ENCODE data around the gene CACNG6. TPM values are rescaled to one million over a fixed set of nuclear protein-coding genes. Genes with fewer than 3 reads are reported as not detected.

Gene CACNG6
- total RNA-seq, 1 experiment from 2014 or later, result 1.0 TPM

- DNase-seq (ENCODE audit: low read depth), result no peak
Measured at GRCh38 chr19:54041969-54042606, 50.7 kb downstream of the CACNG6 start.

- no peak for DNase-seq (ENCODE audit: low read depth)
Measured at GRCh38 chr19:54042989-54043388, 51.6 kb downstream of the CACNG6 start.

- DNase-seq (ENCODE audit: low read depth), result no peak
Measured at GRCh38 chr19:54045771-54046170, 54.3 kb downstream of the CACNG6 start.

- no peak for DNase-seq (ENCODE audit: low read depth)
Measured at GRCh38 chr19:54047616-54048015, 56.2 kb downstream of the CACNG6 start.

Other genes starting within 250 kb of the CACNG6 start
- gene NLRP12, start 167.3 kb upstream of the CACNG6 start, total RNA-seq (2014; rRNA removed; shearing (Covaris generic)), result not detected in 2 replicates
- 11.2 and 19.0 TPM in 2 replicates for gene MYADM, start 123.8 kb upstream of the CACNG6 start, total RNA-seq (2014; rRNA removed; shearing (Covaris generic))
- not detected in 2 replicates for gene PRKCG, start 109.4 kb upstream of the CACNG6 start, total RNA-seq (2014; rRNA removed; shearing (Covaris generic))
- 0.29 and 0.54 TPM in 2 replicates for gene CACNG7, start 82.4 kb upstream of the CACNG6 start, total RNA-seq (2014; rRNA removed; shearing (Covaris generic))
- 0.48 and 2.9 TPM in 2 replicates for gene CACNG8, start 28.7 kb upstream of the CACNG6 start, total RNA-seq (2014; rRNA removed; shearing (Covaris generic))
- gene VSTM1, start 72.3 kb downstream of the CACNG6 start, total RNA-seq (2014; rRNA removed; shearing (Covaris generic)), result not detected in 2 replicates
- gene TARM1, start 89.7 kb downstream of the CACNG6 start, total RNA-seq (2014; rRNA removed; shearing (Covaris generic)), result not detected in 2 replicates
- 0.27 and 0.74 TPM in 2 replicates for gene OSCAR, start 109.2 kb downstream of the CACNG6 start, total RNA-seq (2014; rRNA removed; shearing (Covaris generic))
- gene NDUFA3, start 111.2 kb downstream of the CACNG6 start, total RNA-seq (2014; rRNA removed; shearing (Covaris generic)), result 17.4 and 34.1 TPM in 2 replicates
- 60.2 and 101 TPM in 2 replicates for gene TFPT, start 124.0 kb downstream of the CACNG6 start, total RNA-seq (2014; rRNA removed; shearing (Covaris generic))
- 78.8 and 92.3 TPM in 2 replicates for gene PRPF31, start 124.1 kb downstream of the CACNG6 start, total RNA-seq (2014; rRNA removed; shearing (Covaris generic))
- 10.9 and 14.0 TPM in 2 replicates for gene CNOT3, start 146.1 kb downstream of the CACNG6 start, total RNA-seq (2014; rRNA removed; shearing (Covaris generic))
- 15.6 and 21.3 TPM in 2 replicates for gene LENG1, start 168.1 kb downstream of the CACNG6 start, total RNA-seq (2014; rRNA removed; shearing (Covaris generic))
- 0.06 TPM in 1 of 2 replicates, not detected in the other for gene TMC4, start 181.5 kb downstream of the CACNG6 start, total RNA-seq (2014; rRNA removed; shearing (Covaris generic))
- gene MBOAT7, start 197.9 kb downstream of the CACNG6 start, total RNA-seq (2014; rRNA removed; shearing (Covaris generic)), result 74.9 and 89.3 TPM in 2 replicates
- gene TSEN34, start 199.7 kb downstream of the CACNG6 start, total RNA-seq (2014; rRNA removed; shearing (Covaris generic)), result 88.1 and 141 TPM in 2 replicates
- gene RPS9, start 209.2 kb downstream of the CACNG6 start, total RNA-seq (2014; rRNA removed; shearing (Covaris generic)), result 2,362 and 2,452 TPM in 2 replicates
- not detected in 2 replicates for gene LILRB3, start 231.4 kb downstream of the CACNG6 start, total RNA-seq (2014; rRNA removed; shearing (Covaris generic))